Hepatocyte (in vitro differentiated cells): ENCODE data around the gene PLA2G2C.

Experiments used
- CTCF ChIP-seq: fragments of 200-600 bp; sonication (generic); IDR thresholded peaks from 2 replicates; pipeline ENCODE4 v1.5.1; 2016; ENCODE audit warnings: antibody characterized with exemption, mild to moderate bottlenecking; ENCODE audit not compliant: poor library complexity
- EZH2 ChIP-seq: fragments of 200-600 bp; sonication (generic); IDR thresholded peaks from 2 replicates; pipeline ENCODE4 v1.6.1; 2016; ENCODE audit warnings: antibody characterized with exemption, mild to moderate bottlenecking, borderline replicate concordance
- EZH2phosphoT487 ChIP-seq: fragments of 200-600 bp; sonication (generic); IDR thresholded peaks from one replicate; pipeline ENCODE4 v1.6.1; 2018; ENCODE audit warnings: antibody characterized with exemption, mild to moderate bottlenecking, low read depth, moderate library complexity; ENCODE audit not compliant: unreplicated experiment, severe bottlenecking

- TF ChIP-seq CTCF (no peak), EZH2 (no peak), EZH2phosphoT487 (no peak)
Observed at GRCh38 chr1:20199840-20200239, 13.5 kb upstream of the PLA2G2C start.
